BE2C (cell line): ENCODE data around the gene BABAM1.

ENCODE experiments used
- DNase-seq: peaks from one replicate; pipeline ENCODE4 v3.0.0-alpha.2; 2020
- H3K27me3 ChIP-seq: fragments of 250-450 bp; sonication (Bioruptor Pico); 2 replicates; pipeline ENCODE4 v1.5.1; 2020; ENCODE audit warnings: mild to moderate bottlenecking
- H3K36me3 ChIP-seq: fragments of 250-450 bp; sonication (Bioruptor Pico); 2 replicates; pipeline ENCODE4 v1.5.1; 2020; ENCODE audit warnings: mild to moderate bottlenecking
- H3K4me1 ChIP-seq: fragments of 250-450 bp; sonication (Bioruptor Pico); 2 replicates; pipeline ENCODE4 v1.5.1; 2020
- H3K4me3 ChIP-seq: 2 replicates; pipeline ENCODE4 v1.5.1; 2011; ENCODE audit warnings: low read depth, low read length
- H3K9me3 ChIP-seq: fragments of 250-450 bp; sonication (Bioruptor Pico); 2 replicates; pipeline ENCODE4 v1.5.1; 2020
- CTCF ChIP-seq: IDR thresholded peaks from 2 replicates; pipeline ENCODE4 v1.5.1; 2012; ENCODE audit warnings: mild to moderate bottlenecking, low read depth, low read length

Gene BABAM1

GRCh38 chr19:17246681-17247425, 20.4 kb upstream of the BABAM1 start:
- peaks cover 11% of the 10 kb centered on the region for H3K4me1 ChIP-seq

GRCh38 chr19:17248011-17248776, 19.0 kb upstream of the BABAM1 start:
- no peaks in the 10 kb centered on the region for H3K36me3 ChIP-seq
- no peak for DNase-seq
- no peaks in the 10 kb centered on the region for H3K9me3 ChIP-seq
- peaks cover 11% of the 10 kb centered on the region for H3K4me1 ChIP-seq
- no peak for TF ChIP-seq CTCF
- no peaks in the 10 kb centered on the region for H3K27me3 ChIP-seq
- H3K4me3 ChIP-seq, result no peak overlapping the region

More at GRCh38 chr19:17246681-17247425, 20.4 kb upstream of the BABAM1 start:
- no peaks in the 10 kb centered on the region for H3K9me3 ChIP-seq
- no peaks in the 10 kb centered on the region for H3K36me3 ChIP-seq
- TF ChIP-seq CTCF, result no peak
- peak overlapping the region; percentile 65 for H3K4me3 ChIP-seq
- no peaks in the 10 kb centered on the region for H3K27me3 ChIP-seq
- DNase-seq, result peak; percentile 73

GRCh38 chr19:17249887-17250548, 17.2 kb upstream of the BABAM1 start:
- Histone ChIP-seq H3K9me3 (no peaks in the 10 kb centered on the region), H3K27me3 (no peaks in the 10 kb centered on the region), H3K36me3 (no peaks in the 10 kb centered on the region), H3K4me1 (peaks cover 11% of the 10 kb centered on the region), H3K4me3 (no peak overlapping the region)
- DNase-seq, result no peak
- no peak for TF ChIP-seq CTCF

- no peak for DNase-seq
- Histone ChIP-seq H3K27me3 (no peaks in the 10 kb centered on the region), H3K9me3 (peaks cover 3% of the 10 kb centered on the region; the same call in 1 of the 2 replicates), H3K4me1 (no peaks in the 10 kb centered on the region), H3K36me3 (no peaks in the 10 kb centered on the region), H3K4me3 (no peak overlapping the region)
- TF ChIP-seq CTCF, result no peak
These were observed 12.6 kb upstream of the BABAM1 start for GRCh38 chr19:17254636-17255035.

- Histone ChIP-seq H3K36me3 (no peaks in the 10 kb centered on the region), H3K4me1 (no peaks in the 10 kb centered on the region), H3K27me3 (no peaks in the 10 kb centered on the region), H3K4me3 (no peak overlapping the region), H3K9me3 (peaks cover 3% of the 10 kb centered on the region; the same call in 1 of the 2 replicates)
- TF ChIP-seq CTCF, result no peak
- DNase-seq, result no peak
These were observed 12.1 kb upstream of the BABAM1 start for GRCh38 chr19:17255150-17255621.
